ENCODE results near the gene PTTG1IP.

The PTTG1IP gene

DNA sequence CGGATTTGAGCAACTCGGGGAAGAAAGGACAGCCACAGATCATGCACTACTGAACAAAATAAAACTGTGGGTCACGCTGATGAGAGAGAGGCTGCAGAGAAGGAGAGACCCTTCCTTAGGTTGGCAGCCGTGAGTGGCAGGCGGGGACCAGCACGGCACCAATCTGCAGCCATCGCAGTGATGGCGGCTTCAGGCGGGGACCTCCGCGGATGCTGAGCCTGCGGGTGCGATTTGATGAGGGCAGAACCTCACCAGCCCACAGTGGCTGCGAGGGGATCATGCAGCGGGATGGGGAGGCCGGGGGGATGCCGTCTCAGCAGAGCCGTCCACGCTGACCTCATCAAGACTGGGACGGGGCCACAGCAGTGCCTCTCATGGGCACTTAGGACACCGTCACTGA is 35.4 kb upstream of the PTTG1IP start:
- no peak for DNase-seq

DNA sequence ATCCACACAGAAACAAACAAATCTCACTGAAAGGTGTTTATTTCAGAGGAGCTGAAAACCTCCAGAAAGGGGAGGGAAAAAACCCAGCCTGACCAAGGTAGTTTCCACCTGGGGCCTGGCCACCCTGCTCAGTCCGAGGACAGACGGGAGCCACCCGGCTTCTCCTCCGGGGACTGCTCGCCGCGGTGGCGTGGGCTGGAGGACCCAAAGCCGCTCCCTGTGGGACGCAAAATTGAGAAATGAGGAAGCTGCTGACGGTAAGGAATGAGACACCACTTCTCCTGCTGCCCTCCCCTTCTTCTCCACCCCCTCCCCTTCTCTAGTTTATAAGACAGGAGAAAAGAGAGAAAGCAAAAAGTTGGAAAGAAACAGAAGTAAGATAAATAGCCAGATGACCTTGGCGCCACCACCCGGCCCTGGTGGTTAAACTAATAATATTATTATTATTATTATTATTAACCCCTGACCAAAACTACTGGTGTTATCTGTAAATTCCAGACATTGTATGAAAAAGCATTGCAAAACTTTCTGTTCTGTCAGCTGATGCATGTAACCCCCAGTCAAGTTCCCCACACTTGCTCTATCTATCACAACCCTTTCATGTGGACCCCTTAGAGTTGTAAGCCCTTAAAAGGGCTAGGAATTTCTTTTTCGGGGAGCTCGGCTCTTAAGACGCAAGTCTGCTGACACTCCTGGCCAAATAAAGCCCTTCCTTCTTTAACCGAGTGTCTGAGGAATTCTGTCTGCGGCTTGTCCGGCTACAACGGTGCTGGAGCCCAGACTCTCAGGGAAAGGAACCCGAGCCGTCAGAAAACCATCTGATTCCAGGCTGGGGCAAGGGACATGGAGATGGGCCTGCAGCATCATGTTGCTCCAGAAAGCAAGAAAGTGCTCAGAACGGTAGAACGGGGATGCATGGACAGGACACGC is 34.7 kb upstream of the PTTG1IP start:
- DNase-seq = peak in 1 of 2 donors; percentile 56

DNA sequence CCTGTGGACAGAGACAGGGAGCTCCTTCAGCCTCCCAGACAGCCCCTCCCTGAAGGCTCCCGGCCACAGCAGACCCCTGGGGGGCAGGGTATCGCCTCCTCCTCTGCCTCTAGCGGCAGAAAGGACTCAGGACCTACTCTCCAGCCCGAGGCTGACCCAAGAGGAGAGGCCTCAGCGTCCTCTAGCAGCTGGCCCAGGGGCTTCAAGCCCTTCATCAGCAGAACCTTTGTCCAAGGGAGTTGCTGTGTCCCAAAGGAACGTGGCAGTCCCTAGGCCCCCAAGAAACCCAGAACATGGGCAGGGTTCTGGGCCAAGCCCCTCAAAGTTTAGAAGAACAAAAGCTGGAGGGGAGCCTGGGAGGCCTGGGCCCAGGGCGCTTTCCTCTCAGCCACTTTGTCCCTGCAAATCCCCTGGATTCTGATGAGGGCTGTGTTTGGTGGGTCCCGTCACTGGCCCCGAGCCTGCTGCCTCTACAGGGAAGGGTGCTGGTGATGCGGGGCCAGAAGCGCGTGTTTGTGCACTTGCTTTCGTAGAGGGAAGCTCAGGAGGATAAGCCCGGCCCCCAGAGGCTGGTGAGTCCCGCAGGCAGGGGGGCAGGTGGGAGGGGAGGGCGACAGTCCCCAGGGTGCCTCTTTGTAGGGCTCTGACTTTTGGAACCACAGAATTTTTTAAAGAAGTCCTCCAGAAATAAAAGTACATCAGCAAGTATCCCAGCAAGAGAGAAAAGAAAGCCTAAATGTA is 33.9 kb upstream of the PTTG1IP start:
- no peak for DNase-seq

DNA sequence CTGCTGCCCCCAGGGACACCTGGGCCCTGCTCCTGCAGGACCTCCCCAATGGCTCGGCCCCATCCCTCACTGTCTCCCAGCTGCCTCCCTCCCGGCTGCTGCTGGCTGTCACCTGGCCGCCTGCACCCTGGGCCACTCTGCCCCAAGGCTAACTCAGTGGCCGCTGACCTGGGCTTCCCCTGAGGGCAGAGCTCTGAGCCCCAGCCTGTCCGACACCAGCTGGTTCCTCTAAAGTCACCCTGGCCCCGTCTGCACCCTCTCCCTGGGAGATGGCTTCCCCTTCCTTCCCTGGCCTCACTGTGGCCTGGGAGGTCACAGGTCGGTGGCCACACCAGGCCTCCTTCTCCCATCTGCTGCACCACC is 32.2 kb upstream of the PTTG1IP start:
- DNase-seq = no peak

DNA sequence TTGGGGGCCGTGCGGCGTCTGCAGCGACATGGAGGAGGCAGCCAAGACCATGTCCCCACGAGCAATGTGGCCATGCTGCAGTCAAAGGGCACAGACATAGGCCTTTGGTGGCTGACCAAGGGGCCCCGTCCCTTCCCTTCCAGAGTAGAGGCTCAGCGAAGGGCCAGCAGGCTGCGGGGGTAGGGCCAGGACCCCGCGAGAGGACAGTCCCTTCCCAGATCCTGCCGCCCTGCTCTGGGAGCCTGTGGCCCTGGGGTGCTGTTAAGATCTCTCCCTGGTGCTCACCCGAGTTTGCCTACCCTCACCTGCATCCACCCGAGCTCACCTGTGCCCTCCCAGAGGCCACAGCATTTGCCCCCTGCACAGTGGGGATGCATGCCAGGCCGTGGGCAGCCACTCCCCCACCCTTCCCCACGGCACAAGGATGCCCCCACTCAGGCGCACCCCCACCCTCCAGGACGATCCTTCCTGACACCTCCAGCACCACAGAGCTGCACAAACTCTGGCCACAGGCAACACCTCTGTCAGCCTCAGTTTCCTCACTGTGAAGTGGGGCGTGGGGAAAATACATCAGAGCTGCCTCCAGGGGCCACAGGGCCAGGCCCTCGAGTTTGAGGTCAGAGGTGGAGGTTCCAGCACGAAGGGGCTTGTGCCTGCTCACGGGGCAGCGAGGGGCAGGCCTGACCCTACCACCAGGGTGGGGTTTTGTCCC is 31.7 kb upstream of the PTTG1IP start:
- no peak for DNase-seq

DNA sequence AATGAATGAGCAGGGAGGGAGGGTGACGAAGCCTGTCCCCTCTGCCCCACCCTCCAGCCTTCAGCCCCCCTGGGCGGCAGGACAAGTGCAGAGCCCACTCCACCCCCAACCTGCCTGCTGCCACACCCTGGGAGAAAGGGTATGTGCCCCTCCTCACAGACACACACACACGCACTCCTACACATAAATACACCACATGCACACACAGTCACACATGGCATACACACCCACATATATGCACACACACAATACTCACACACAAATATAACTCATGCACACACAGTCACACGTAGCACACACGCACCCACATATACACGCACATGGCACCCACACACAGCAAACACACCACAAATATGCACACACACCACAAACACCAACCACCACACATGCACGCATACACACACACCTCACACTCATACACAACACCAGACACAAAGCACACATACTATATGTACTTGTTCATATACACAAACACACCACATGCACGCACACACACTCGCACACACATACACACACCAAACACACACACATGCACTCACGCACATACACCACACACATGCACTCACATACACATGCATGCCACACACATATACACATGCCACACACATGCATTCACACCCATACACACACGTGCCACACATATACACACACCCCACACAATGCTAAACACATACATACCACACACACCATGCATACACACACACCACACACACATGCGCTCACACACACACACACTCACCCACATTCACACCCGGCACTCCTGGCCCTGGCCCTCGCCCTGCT is 30.8 kb upstream of the PTTG1IP start:
- no peak for DNase-seq

DNA sequence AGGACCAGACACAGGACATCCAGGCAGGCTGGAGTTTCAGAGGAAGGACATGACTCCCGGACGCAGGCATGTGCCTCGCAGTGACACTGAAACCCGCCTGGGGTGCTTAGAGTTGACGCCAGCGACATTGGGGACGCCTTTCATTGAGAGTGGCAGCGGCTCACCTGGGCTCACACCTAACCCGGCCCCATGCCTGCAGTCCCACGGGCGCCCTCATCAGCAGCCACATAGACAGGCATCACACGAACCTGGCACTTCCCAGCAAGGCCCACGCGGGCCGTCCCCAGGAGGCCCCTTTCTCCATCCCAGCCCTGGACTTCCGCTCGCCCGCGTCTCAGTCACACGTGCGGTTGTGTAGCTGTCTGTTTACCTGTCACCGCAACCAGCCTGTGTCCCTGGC is 30.2 kb upstream of the PTTG1IP start:
- no peak for DNase-seq

DNA sequence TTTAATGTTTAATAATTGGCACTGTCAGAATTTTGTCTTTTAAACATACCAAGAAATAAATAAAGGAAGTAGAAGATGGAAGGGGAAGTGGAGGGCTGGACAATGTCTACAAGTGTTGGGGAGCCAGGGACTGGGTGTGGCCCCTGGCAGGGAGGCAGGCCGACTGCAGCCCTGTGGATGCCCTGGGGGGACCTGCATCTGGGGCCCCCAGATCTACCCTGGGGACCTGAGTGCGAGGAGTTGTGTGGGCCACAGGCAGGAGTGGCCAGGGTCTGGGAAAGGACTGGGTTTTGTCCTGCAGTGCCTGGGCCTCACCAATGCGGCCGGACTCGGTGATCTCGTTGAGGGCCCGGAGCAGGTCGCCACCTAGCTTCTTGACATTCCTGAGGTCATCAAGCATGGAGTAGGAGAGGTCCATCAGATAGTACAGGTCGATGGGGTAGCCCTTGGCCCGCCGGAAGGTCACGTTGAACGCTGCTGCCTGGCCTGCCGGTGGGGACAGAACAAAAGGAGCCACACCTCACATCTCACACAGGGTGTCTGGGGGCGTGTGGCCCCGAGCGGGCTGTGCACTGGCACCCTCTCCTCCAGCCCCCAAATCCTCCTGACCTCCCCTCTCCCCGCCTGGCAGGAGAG is 29.7 kb upstream of the PTTG1IP start:
- DNase-seq = no peak

DNA sequence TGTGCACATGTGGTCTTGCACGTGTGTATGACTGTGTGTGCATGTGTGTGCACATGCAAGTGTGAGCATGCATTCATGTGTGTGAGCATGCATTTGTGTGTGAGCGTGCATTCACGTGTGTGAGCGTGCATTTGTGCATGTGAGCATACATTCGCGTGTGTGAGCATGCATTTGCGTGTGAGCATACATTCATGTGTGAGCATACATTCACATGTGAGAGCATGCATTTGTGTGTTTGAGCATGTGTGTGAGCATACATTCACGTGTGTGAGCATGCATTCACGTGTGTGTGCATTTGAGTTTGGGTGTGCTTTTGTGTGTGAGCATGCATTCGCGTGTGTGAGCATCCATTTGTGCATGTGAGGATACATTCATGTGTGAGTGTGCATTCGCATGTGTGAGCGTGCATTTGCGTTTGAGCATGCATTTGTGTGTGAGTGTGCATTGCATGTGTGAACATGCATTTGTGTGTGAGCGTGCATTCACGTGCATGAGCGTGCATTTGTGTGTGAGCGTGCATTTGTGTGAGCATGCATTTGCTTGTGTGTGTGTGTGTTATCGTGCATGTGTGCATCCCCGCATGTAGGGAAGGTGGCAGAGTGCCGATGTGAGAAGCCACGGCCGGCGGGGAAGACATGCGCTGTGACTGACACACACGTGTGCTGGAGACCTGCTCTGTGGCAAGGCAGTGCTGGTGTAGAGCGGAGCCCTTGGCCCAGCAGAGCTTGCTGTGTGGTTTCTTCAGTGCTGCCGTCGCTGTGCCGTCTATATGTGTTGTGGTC is 29.0 kb upstream of the PTTG1IP start:
- DNase-seq = no peak

DNA sequence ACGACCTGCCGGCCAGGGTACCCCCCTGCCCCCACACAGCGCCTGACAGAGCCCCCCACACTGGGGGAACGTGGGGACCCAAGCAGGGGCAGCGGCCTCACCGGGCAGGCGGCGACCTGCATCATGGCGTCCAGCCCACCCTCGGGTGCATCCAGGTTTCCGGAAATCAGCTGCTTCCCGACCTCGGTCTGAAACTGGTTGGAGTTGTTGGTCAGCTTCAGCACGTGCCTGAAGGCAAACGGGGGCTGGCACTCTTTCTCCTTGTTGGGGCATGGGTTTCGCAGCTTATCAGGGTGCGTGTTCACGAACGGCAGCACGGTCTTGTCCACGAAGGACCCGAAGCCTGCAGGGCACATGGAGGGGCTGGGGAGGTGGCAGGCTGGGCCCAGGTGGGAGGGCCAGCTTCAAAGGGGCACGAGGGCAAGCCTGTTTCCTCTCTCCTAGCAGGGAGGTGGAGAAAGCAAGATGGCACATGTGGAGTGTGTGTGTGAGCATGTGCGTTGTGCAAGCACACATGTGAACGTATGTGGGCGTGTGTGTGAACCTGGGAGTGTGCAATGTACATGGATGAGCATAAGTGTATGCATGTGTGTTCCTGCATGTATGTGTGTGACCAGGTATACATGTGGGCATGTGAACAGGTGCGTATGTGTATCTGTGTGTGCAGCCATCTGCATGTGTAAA is 28.0 kb upstream of the PTTG1IP start:
- no peak for DNase-seq

DNA sequence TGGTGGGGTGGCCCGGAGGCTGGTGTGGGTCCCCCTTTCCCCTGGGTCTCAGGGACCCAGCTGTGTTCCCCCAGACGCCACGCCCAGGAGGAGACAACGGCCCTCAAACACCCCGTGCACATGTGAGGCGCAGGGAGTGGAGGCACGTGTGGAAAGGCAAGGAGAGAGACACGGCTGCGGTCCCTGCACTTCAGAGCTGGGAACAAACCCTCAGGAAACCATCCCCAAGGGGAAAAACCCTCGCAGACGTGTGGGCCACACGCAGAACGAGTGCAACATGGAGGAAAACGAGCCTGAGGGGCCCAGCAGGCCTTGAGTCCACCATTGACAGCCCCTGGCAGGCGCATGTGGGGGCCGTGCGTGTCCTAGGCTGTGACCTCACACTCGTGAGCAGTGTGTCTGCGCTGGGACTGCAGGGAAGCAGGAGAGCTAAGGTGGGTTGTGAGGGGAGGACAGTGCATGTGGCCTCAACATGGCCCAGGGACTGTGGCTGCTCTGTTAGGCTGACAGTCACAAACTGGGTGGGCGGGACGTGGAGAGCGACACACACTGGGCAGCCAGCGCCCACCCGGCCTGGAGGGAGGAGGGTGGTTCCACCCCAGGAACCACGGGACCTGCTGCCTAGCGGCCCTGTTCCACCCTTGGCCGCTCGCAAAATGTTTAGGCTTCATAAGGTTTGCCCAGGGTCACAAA is 27.2 kb upstream of the PTTG1IP start:
- no peak for DNase-seq

DNA sequence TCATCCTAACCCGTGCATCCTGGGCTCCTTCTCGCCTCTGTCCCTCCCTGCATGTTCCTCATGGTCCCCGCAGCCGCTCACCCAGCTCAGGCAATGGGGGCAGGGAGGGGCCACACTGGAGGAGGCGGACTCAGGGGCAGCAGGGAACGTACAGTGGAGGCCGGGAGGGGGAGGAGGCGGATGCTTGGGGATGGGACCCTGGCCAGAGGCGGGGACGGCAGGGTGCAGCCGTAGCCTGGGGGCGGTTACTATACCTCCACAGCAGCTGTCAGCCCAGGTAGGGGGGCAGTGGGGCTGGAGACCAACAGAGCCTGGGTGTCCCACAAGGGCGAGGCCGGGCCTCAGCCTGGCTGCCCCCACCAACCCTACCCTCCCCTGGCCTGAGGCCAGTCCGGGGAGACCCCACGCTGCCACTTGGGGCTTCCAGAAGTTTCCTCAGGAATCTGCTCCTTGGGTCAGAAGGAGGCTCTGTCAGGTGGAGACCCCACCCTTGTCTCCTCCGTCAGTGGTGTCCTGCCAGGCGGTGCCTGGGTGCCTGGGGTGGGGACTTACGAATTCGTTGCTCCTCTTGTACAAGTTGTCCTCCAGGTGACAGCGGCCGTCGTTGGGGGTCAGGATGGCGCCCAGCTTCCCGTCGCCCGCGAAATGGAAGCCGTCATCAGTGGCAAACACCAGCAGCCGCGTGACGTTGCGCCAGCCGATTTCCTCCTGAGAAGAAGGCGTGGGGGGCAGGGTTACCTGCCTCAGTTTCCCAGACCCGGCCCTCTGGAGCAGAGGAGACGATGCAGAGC is 26.5 kb upstream of the PTTG1IP start:
- DNase-seq = no peak

DNA sequence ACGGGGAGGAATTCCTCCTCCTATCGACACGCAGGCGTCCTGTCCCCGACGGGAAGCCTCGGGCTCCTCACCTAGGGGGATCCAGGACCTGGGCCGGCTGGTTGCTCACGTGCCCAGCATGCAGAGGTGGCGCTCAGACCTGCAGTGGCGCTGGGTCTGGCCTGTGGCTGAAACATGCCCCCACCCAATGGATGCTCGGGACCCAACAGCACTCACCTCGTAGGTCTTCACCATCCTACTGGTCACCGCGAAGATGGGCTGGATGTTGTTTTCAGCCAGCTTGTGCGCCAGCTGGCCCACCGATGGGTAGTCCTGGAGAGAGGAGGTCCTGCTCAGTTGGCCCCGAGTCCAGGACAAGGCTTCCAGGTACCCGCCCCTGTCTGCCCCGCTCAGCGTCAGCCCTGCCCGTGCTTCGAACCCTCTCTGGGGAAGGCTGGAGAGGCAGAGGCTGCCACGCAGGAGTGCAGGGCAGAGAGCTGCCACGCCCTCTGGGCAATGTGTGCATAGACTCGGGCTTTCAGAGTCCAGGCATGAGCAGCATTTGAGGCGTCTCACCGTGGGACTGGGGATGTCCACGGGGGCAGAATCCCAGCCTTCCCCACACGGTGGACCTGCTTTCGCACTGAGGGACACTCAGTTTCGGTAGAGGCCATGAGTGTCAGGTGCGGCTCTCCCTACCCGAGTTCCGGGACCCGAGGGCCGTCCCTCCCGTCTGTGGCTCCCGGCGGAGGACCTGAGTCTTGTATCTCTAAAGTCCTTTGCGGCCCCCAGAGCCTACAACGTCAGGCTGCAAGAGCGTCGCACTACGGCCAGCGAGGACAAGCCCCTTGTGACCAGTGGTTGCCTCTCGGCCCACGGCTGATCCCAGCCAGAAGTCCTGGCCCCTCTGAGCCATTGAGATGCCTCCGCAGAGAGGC is 25.6 kb upstream of the PTTG1IP start:
- DNase-seq = no peak

DNA sequence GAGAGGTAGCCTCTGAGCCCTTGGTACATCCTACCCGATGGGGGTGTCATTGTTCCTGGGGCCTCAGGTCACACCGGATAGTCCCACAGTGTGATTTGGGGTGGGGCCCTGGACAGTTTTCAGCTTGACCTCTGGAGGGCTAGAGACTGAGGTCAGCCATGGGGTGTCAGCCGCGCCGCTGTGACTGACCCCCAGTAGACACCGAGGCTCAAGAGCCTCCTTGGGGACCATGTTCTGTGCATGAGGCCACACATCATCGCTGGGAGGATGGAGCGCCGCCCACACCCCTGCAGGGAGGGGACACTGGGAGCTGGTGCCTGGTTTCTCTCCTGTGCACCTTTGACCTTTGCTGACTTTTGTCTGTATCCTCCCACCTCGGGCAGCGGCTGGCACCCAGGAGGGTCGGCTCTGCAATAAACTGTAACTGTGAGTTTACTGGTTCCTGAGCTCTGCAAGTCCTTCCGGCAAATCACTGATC is 24.6 kb upstream of the PTTG1IP start:
- no peak for DNase-seq

DNA sequence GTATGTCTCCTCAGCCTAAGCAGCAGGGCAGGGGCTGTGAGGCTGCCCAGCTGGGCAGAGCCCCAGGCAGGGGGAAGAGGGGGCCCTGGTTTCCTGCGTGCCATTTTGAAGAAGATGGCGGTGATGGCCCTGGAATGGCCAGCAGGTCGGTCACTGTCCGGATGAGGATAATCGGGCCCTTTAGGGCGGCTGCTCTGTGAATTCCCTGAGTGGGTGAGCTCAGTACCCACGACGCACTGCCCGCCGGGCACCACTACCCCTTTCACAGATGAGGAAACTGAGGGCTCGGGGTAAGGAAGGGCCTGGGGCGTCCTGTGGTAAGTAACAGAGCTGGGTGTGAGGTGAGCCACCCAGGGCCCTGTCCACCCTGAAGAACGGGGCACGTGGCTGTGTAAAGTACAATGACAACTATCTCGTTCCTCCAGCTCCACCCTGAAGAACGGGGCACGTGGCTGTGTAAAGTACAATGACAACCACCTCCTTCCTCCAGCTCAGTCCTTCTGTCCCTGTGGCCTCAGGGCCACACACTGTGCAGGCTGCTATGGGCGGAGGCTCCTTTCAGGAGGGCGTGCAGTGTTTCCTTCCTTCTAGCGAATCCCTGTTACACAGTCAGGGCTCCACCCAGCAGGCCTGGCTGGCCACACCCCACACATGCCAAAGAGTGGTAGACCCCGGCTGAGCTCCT is 24.0 kb upstream of the PTTG1IP start:
- peak in 1 of 2 donors; percentile 45 for DNase-seq

DNA sequence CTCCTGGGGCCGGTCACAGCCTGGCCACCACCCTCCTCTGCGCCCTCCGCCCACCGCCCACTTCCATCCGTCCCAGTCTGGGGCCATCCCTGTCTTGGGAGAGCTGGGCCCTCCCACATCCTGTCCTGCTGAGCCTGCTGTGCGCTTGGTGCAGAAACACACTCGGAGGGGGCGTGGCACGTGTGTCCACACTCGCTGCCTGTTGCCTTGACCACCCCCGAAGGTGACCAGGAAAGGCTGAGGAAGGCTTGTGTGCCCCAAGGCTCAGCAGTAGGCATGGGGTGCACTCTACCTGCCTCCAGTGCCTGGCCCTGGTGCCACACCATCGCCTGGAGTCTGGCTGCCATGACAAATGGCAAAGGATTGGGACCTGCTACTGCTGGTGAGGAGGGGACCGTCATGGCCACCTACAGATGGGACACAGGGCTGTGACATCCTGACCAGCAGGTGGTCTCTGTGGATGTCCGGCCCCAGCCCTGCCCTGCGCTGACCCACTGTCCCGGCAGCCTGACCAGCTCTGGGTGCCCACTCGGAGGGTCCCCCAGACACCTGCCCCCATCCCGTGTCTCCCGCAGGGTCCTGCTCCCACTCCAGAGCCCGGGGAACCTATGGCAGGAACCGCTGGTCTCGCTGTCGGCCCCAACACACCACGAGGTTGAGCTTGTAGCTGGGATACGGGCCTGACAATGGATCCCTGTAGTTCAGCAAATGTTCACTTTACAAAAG is 23.2 kb upstream of the PTTG1IP start:
- DNase-seq = no peak

DNA sequence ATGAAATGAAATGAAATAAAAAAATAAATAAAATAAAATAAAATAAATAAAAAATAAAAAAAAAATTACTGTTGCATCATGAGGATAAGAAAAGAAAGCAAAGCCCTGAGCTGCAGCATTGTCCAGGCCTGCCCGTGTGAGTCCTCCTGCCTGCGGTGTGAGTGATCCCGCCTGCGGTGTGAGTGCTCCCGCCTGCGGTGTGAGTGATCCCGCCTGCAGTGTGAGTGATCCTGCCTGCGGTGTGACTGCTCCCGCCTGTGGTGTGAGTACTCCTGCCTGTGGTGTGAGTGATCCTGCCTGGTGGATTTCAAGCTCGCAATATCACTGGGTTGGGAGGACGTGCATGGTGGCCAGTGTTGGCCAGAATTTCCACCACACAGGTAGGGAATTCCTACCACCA is 22.4 kb upstream of the PTTG1IP start:
- no peak for DNase-seq

All from CD4-positive, alpha-beta T cell treated with Interferon alpha-2 for 1 hour (primary cell).